Fibroblast of lung (primary cell): Measurements from ENCODE around the gene TM7SF2. TPM values are rescaled to one million over a fixed set of nuclear protein-coding genes. Genes with fewer than 3 reads are reported as not detected.

Experiments used
- DNase-seq, 2 donors: peaks; one replicate each; pipeline versions ENCODE4 v3.0.0 to v3.0.0-alpha.2; 2010; ENCODE audit warnings: low read depth in 2 of 2
- H2AFZ ChIP-seq: 2 replicates; pipeline ENCODE4 v1.5.1; 2012; ENCODE audit warnings: low read length, control low read depth, inconsistent platforms
- H3K27ac ChIP-seq: 2 replicates; pipeline ENCODE4 v1.5.1; 2011; ENCODE audit warnings: low read length, control low read depth; ENCODE audit not compliant: insufficient read depth
- H3K27me3 ChIP-seq: 2 replicates; pipeline ENCODE4 v1.5.1; 2011; ENCODE audit warnings: mild to moderate bottlenecking, low read length; ENCODE audit not compliant: control insufficient read depth, insufficient read depth
- H3K36me3 ChIP-seq: 2 replicates; pipeline ENCODE4 v1.5.1; 2011; ENCODE audit warnings: low read length; ENCODE audit not compliant: control insufficient read depth, insufficient read depth
- H3K4me1 ChIP-seq: 2 replicates; pipeline ENCODE4 v1.5.1; 2011; ENCODE audit warnings: low read length; ENCODE audit not compliant: control insufficient read depth, insufficient read depth; ENCODE audit errors: extremely low read depth
- H3K4me2 ChIP-seq: 2 replicates; pipeline ENCODE4 v1.5.1; 2011; ENCODE audit warnings: low read length, control low read depth; ENCODE audit not compliant: insufficient read depth; ENCODE audit errors: extremely low read depth
- H3K4me3 ChIP-seq, 4 experiments: fragments of 200-600 bp in 1 of 4; sonication (generic) in 1 of 4; replicated peaks in 1 of 4; 2 replicates each; pipeline ENCODE4 v1.5.1; 2011 to 2016; ENCODE audit warnings: low read length in 4 of 4, low read depth in 3 of 4, mild to moderate bottlenecking in 3 of 4, control low read depth in 2 of 4, inconsistent platforms in 1 of 4, mixed read lengths in 1 of 4; ENCODE audit not compliant: insufficient read depth in 1 of 4; ENCODE audit errors: control extremely low read depth in 1 of 4
- H3K79me2 ChIP-seq: 2 replicates; pipeline ENCODE4 v1.5.1; 2012; ENCODE audit warnings: mild to moderate bottlenecking, low read length, inconsistent platforms; ENCODE audit not compliant: control insufficient read depth, insufficient read depth
- H3K9ac ChIP-seq: 2 replicates; pipeline ENCODE4 v1.5.1; 2011; ENCODE audit warnings: mild to moderate bottlenecking, low read length, control low read depth; ENCODE audit not compliant: insufficient read depth
- H3K9me3 ChIP-seq: 2 replicates; pipeline ENCODE4 v1.5.1; 2012; ENCODE audit warnings: low read depth, low read length; ENCODE audit not compliant: control insufficient read depth, insufficient read depth
- H4K20me1 ChIP-seq: 2 replicates; pipeline ENCODE4 v1.5.1; 2011; ENCODE audit warnings: low read length; ENCODE audit not compliant: control insufficient read depth, insufficient read depth; ENCODE audit errors: extremely low read depth
- EZH2 ChIP-seq: IDR thresholded peaks from 2 replicates; pipeline ENCODE4 v1.5.1; 2012; ENCODE audit warnings: low read length, control low read depth, mild to moderate bottlenecking; ENCODE audit errors: missing control alignments
- polyA plus RNA-seq, 2 donors: library from polyadenylated mRNA; depleted of rRNA in 1 of 2; stranded (reverse) in 1 of 2; unstranded in 1 of 2; fragments of >200 nt; gene quantifications; 2 replicates each; pipeline ENCODE4 v1.2.1, GENCODE V29; 2011 to 2012; ENCODE audit warnings: missing spikeins in 1 of 2
- total RNA-seq: library from RNA; depleted of rRNA; stranded (reverse); fragments of >200 nt; gene quantifications from 2 replicates; pipeline ENCODE4 v1.2.1, GENCODE V29; 2014
- TF ChIP-seq, protein P1 (sequence below), 2 donors: IDR thresholded peaks in 1 of 2; conservative IDR thresholded peaks in 1 of 2; 1 replicate in 1 of 2; 2 replicates in 1 of 2; pipeline ENCODE4 v1.5.1; 2011 to 2012; ENCODE audit warnings: low read length in 2 of 2, control low read depth in 1 of 2, inconsistent platforms in 1 of 2, low read depth in 1 of 2, mild to moderate bottlenecking in 1 of 2

Gene TM7SF2
- total and polyA plus RNA-seq, 2 donors (not counting 1 experiment from before 2014, with no cell fraction given), result 11.7 to 89.5 TPM

- Histone ChIP-seq H3K4me1 (peaks cover 1% of the 10 kb centered on the region), H3K27ac (no peak overlapping the region), H3K4me2 (no peak overlapping the region), H3K27me3 (no peaks in the 10 kb centered on the region), H3K79me2 (no peaks in the 10 kb centered on the region), H3K9me3 (no peaks in the 10 kb centered on the region), H4K20me1 (no peaks in the 10 kb centered on the region), H3K4me3 (no peak overlapping the region), H2AFZ (no peak overlapping the region), H3K9ac (no peak overlapping the region), H3K36me3 (no peaks in the 10 kb centered on the region)
- no peak for DNase-seq
- TF ChIP-seq, protein P1, sequence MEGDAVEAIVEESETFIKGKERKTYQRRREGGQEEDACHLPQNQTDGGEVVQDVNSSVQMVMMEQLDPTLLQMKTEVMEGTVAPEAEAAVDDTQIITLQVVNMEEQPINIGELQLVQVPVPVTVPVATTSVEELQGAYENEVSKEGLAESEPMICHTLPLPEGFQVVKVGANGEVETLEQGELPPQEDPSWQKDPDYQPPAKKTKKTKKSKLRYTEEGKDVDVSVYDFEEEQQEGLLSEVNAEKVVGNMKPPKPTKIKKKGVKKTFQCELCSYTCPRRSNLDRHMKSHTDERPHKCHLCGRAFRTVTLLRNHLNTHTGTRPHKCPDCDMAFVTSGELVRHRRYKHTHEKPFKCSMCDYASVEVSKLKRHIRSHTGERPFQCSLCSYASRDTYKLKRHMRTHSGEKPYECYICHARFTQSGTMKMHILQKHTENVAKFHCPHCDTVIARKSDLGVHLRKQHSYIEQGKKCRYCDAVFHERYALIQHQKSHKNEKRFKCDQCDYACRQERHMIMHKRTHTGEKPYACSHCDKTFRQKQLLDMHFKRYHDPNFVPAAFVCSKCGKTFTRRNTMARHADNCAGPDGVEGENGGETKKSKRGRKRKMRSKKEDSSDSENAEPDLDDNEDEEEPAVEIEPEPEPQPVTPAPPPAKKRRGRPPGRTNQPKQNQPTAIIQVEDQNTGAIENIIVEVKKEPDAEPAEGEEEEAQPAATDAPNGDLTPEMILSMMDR (conservative IDR thresholded peaks at IDR 0.05 in 1 of 2, IDR thresholded peaks at IDR 0.05 in 1 of 2; ENCODE audit: low read depth in 1 of 2, low read length in 2 of 2), result no peak
- no peak for TF ChIP-seq EZH2
These were observed 49.0 kb downstream of the TM7SF2 start for GRCh38 chr11:65160643-65161042.

DNA sequence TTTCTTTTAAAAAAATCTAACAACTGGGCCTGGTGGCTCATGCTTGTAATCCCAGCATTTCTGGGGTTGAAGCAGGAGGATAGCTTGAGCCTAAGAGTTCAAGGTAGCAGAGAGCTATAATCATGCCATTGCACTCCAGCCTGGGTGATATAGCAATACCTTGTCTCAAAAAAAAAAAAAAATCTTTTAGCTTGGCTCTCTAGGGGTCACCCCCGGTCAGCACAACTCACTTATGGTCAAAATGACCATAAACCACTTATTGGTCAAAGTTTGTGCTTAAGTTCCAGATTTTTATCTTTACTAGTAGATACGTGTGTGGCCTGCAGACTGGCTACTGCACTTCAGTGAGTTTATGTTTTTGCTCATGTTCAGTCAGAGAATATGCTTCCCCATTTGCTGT is 52.0 kb downstream of the TM7SF2 start:
- H3K9me3 ChIP-seq, result no peaks in the 10 kb centered on the region
- H3K4me3 ChIP-seq, result no peak overlapping the region
- H3K27ac ChIP-seq, result no peak overlapping the region
- no peaks in the 10 kb centered on the region for H3K79me2 ChIP-seq
- H3K27me3 ChIP-seq, result no peaks in the 10 kb centered on the region
- no peaks in the 10 kb centered on the region for H3K36me3 ChIP-seq
- H3K9ac ChIP-seq, result no peak overlapping the region
- peaks cover 3% of the 10 kb centered on the region for H3K4me1 ChIP-seq
- H3K4me2 ChIP-seq, result no peak overlapping the region
- no peak for DNase-seq
- TF ChIP-seq, protein P1 (conservative IDR thresholded peaks at IDR 0.05 in 1 of 2, IDR thresholded peaks at IDR 0.05 in 1 of 2; ENCODE audit: low read depth in 1 of 2, low read length in 2 of 2), result no peak
- no peak for TF ChIP-seq EZH2
- no peak overlapping the region for H2AFZ ChIP-seq
- no peaks in the 10 kb centered on the region for H4K20me1 ChIP-seq

Other genes with a start within 250 kb of the TM7SF2 start
- 40.8 and 71.3 TPM in 2 replicates for gene EHD1, start 233.3 kb upstream of the TM7SF2 start, total RNA-seq
- gene EHD1, start 233.3 kb upstream of the TM7SF2 start, polyA plus RNA-seq, result 240 and 248 TPM in 2 replicates
- gene ATG2A, start 194.7 kb upstream of the TM7SF2 start, total RNA-seq, result 7.4 and 9.9 TPM in 2 replicates
- gene ATG2A, start 194.7 kb upstream of the TM7SF2 start, polyA plus RNA-seq, result 3.1 and 5.1 TPM in 2 replicates
- 6.2 and 12.1 TPM in 2 replicates for gene PPP2R5B, start 187.2 kb upstream of the TM7SF2 start, total RNA-seq
- 10.9 and 12.4 TPM in 2 replicates for gene PPP2R5B, start 187.2 kb upstream of the TM7SF2 start, polyA plus RNA-seq
- not detected in 2 replicates for gene GPHA2, start 176.0 kb upstream of the TM7SF2 start, total RNA-seq
- not detected in 2 replicates for gene GPHA2, start 176.0 kb upstream of the TM7SF2 start, polyA plus RNA-seq
- not detected in 2 replicates for gene MAJIN, start 139.8 kb upstream of the TM7SF2 start, total RNA-seq
- not detected in 2 replicates for gene MAJIN, start 139.8 kb upstream of the TM7SF2 start, polyA plus RNA-seq
- gene BATF2, start 114.9 kb upstream of the TM7SF2 start, total RNA-seq, result 2.1 TPM in 2 replicates
- gene BATF2, start 114.9 kb upstream of the TM7SF2 start, polyA plus RNA-seq, result 1.0 and 1.5 TPM in 2 replicates
- gene ARL2, start 97.7 kb upstream of the TM7SF2 start, total RNA-seq, result 99.9 and 138 TPM in 2 replicates
- gene ARL2, start 97.7 kb upstream of the TM7SF2 start, polyA plus RNA-seq, result 99.2 and 173 TPM in 2 replicates
- 11.3 and 14.4 TPM in 2 replicates for gene SNX15, start 84.4 kb upstream of the TM7SF2 start, total RNA-seq
- gene SNX15, start 84.4 kb upstream of the TM7SF2 start, polyA plus RNA-seq, result 10.2 and 15.2 TPM in 2 replicates
- gene SAC3D1, start 70.7 kb upstream of the TM7SF2 start, total RNA-seq, result 8.6 and 10.0 TPM in 2 replicates
- 3.1 and 7.1 TPM in 2 replicates for gene SAC3D1, start 70.7 kb upstream of the TM7SF2 start, polyA plus RNA-seq
- gene NAALADL1, start 53.3 kb upstream of the TM7SF2 start, total RNA-seq, result 26.2 and 35.5 TPM in 2 replicates
- gene NAALADL1, start 53.3 kb upstream of the TM7SF2 start, polyA plus RNA-seq, result 14.8 and 14.9 TPM in 2 replicates
- gene CDCA5, start 27.8 kb upstream of the TM7SF2 start, total RNA-seq, result 0.26 and 3.0 TPM in 2 replicates
- 4.6 and 18.1 TPM in 2 replicates for gene CDCA5, start 27.8 kb upstream of the TM7SF2 start, polyA plus RNA-seq
- 31.1 and 36.0 TPM in 2 replicates for gene ZFPL1, start 27.6 kb upstream of the TM7SF2 start, total RNA-seq
- gene ZFPL1, start 27.6 kb upstream of the TM7SF2 start, polyA plus RNA-seq, result 30.8 and 37.6 TPM in 2 replicates
- 144 and 171 TPM in 2 replicates for gene VPS51, start 15.7 kb upstream of the TM7SF2 start, total RNA-seq
- 22.0 and 27.0 TPM in 2 replicates for gene VPS51, start 15.7 kb upstream of the TM7SF2 start, polyA plus RNA-seq
- 12.8 and 13.2 TPM in 2 replicates for gene ZNHIT2, start 5.8 kb downstream of the TM7SF2 start, total RNA-seq
- gene ZNHIT2, start 5.8 kb downstream of the TM7SF2 start, polyA plus RNA-seq, result 1.4 and 1.7 TPM in 2 replicates
- 336 and 338 TPM in 2 replicates for gene FAU, start 10.3 kb downstream of the TM7SF2 start, total RNA-seq
- gene FAU, start 10.3 kb downstream of the TM7SF2 start, polyA plus RNA-seq, result 256 and 290 TPM in 2 replicates
- 46.2 and 70.8 TPM in 2 replicates for gene MRPL49, start 10.4 kb downstream of the TM7SF2 start, total RNA-seq
- gene MRPL49, start 10.4 kb downstream of the TM7SF2 start, polyA plus RNA-seq, result 55.5 and 60.8 TPM in 2 replicates
- 13.6 and 15.5 TPM in 2 replicates for gene SYVN1, start 22.6 kb downstream of the TM7SF2 start, total RNA-seq
- 25.2 and 30.4 TPM in 2 replicates for gene SYVN1, start 22.6 kb downstream of the TM7SF2 start, polyA plus RNA-seq
- not detected in 2 replicates for gene SPDYC, start 58.4 kb downstream of the TM7SF2 start, total RNA-seq
- not detected in 2 replicates for gene SPDYC, start 58.4 kb downstream of the TM7SF2 start, polyA plus RNA-seq
- 58.0 and 94.5 TPM in 2 replicates for gene CAPN1, start 70.1 kb downstream of the TM7SF2 start, total RNA-seq
- 70.3 and 111 TPM in 2 replicates for gene CAPN1, start 70.1 kb downstream of the TM7SF2 start, polyA plus RNA-seq
- 1.0 and 2.8 TPM in 2 replicates for gene POLA2, start 150.1 kb downstream of the TM7SF2 start, total RNA-seq
- gene POLA2, start 150.1 kb downstream of the TM7SF2 start, polyA plus RNA-seq, result 9.8 and 33.6 TPM in 2 replicates
- 12.3 and 25.6 TPM in 2 replicates for gene CDC42EP2, start 203.0 kb downstream of the TM7SF2 start, total RNA-seq
- gene CDC42EP2, start 203.0 kb downstream of the TM7SF2 start, polyA plus RNA-seq, result 31.7 and 48.4 TPM in 2 replicates
- gene DPF2, start 222.0 kb downstream of the TM7SF2 start, total RNA-seq, result 37.5 and 42.9 TPM in 2 replicates
- 55.1 and 76.4 TPM in 2 replicates for gene DPF2, start 222.0 kb downstream of the TM7SF2 start, polyA plus RNA-seq
- under 0.01 and 0.17 TPM in 2 replicates for gene TIGD3, start 242.9 kb downstream of the TM7SF2 start, total RNA-seq
- gene TIGD3, start 242.9 kb downstream of the TM7SF2 start, polyA plus RNA-seq, result 0.03 TPM in 1 of 2 replicates, not detected in the other